Activated T-cell treated with anti-CD3 and anti-CD28 coated beads, Interleukin-2, amount 50 U/mL, for 1 hour (primary cell): ENCODE results near the gene PPP1R14D.
"Not testable (repeated sequence)": the region's sequence is repeated elsewhere in the genome, so short reads cannot be mapped to it uniquely, and the experiment has no call there.

Source experiments
- DNase-seq: peaks from one replicate; pipeline ENCODE4 v3.0.0-alpha.2; 2020

PPP1R14D gene

GRCh38 chr15:40828447-40829036 lies at the start of gene PPP1R14D:
Gene PPP1R14D, minus strand, starts transcription at chr15:40828708. Its CDS starts 67 bp downstream, at chr15:40828641.
- no peak for DNase-seq

GRCh38 chr15:40877694-40878093 lies 49.2 kb upstream of the PPP1R14D start:
- DNase-seq, result no peak

- DNase-seq, result no peak
These were observed 47.7 kb upstream of the PPP1R14D start for GRCh38 chr15:40875991-40876730.

GRCh38 chr15:40873694-40874561 lies 45.4 kb upstream of the PPP1R14D start, which contains the start of gene RHOV:
Gene RHOV, minus strand, starts transcription at chr15:40874234. Its CDS starts 95 bp downstream, at chr15:40874139.
- DNase-seq, result peak; percentile 66

GRCh38 chr15:40872791-40873693 lies 44.5 kb upstream of the PPP1R14D start:
- no peak for DNase-seq

GRCh38 chr15:40871749-40872617 lies 43.5 kb upstream of the PPP1R14D start:
- no peak for DNase-seq

- DNase-seq, result no peak
These were observed 42.2 kb upstream of the PPP1R14D start for GRCh38 chr15:40870716-40871115.

GRCh38 chr15:40869686-40870085 lies 41.2 kb upstream of the PPP1R14D start:
- DNase-seq, result no peak

GRCh38 chr15:40867199-40867598 lies 38.7 kb upstream of the PPP1R14D start:
- DNase-seq, result no peak

- DNase-seq, result no peak
These were observed 35.3 kb upstream of the PPP1R14D start for GRCh38 chr15:40863660-40864270.

GRCh38 chr15:40861147-40861546 lies 32.6 kb upstream of the PPP1R14D start:
- not testable (repeated sequence) for DNase-seq

- peak; percentile 77 for DNase-seq
These were observed 30.8 kb upstream of the PPP1R14D start for GRCh38 chr15:40859206-40859851.

GRCh38 chr15:40858706-40859105 lies 30.2 kb upstream of the PPP1R14D start:
- no peak for DNase-seq

GRCh38 chr15:40857601-40858341 lies 29.3 kb upstream of the PPP1R14D start:
- DNase-seq, result peak; percentile 86

- no peak for DNase-seq
These were observed 28.2 kb upstream of the PPP1R14D start for GRCh38 chr15:40856746-40857145.

GRCh38 chr15:40855706-40856234 lies 27.3 kb upstream of the PPP1R14D start:
- DNase-seq, result no peak

- DNase-seq, result no peak
These were observed 25.7 kb upstream of the PPP1R14D start for GRCh38 chr15:40854161-40854560.

GRCh38 chr15:40853241-40853890 lies 24.9 kb upstream of the PPP1R14D start:
- DNase-seq, result no peak

- DNase-seq, result no peak
These were observed 24.0 kb upstream of the PPP1R14D start for GRCh38 chr15:40852529-40852928.
